ENCODE data around the gene HPX. TPM values are rescaled to one million over a fixed set of nuclear protein-coding genes. Genes with fewer than 3 reads are reported as not detected.

HPX gene
- total RNA-seq, 1 donor from 2014 or later: 3.8 TPM

DNA sequence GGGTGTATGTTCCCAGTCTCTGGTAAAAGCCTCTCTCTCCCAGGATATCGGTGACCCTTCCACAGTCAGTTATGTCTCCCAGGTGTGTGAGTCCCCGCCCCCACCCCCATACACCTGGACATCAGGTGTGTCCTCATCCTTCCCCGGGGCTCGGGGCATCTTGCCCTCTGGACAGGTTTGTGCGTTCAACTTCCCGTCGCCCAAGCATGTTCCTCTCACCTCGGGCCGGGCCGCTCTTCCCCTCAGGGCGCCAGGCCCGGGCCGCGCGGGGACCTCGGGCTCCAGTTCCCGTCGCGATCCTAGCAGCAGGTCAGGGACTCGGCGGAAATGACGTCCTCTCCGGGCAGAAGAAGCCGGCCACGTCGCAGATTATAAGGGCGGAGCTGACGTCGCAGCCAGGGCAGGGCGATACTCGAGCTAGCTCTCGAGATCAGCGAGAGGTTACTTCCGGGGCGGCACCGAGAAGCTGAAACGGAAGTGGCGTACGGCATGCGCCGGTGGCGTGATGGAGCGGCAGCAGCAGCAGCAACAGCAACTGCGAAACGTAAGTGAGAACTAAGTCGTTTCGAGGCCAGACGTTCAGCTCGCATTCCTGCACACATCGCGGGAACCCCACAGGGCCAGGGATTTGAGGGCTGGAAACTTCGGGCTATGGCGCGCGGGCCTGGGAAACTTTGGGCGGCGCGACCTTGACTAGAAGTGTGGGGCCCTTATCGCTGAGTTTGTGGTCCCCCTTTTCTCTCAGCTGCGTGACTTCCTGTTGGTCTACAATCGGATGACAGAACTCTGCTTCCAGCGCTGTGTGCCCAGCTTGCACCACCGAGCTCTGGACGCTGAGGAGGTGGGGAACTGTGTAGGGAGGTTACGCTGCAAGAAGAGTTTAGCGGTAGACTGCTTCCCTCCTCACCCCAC, 40.5 kb upstream of the HPX start, which contains the start of the genes ARFIP2 and TIMM10B:
Gene ARFIP2 (minus strand): TSS at position 320 of the 912 bp plus-strand sequence. CDS start 910 bp downstream, outside the sequence.
Gene TIMM10B (plus strand): TSS at position 490 of the 912 bp plus-strand sequence. CDS start 16 bp downstream, at position 506.
- DNase-seq (ENCODE audit: low spot score): peak; percentile 99
- Mint-ChIP-seq H3K36me3 (ENCODE audit: low read depth) (peaks cover 21% of the 10 kb centered on the region), H3K27ac (ENCODE audit: unreplicated experiment) (peak within 1 kb of the TSS; percentile 99), H3K4me1 (ENCODE audit: low read depth) (peaks cover 39% of the 10 kb centered on the region), H3K27me3 (ENCODE audit: low read depth) (no peaks in the 10 kb centered on the region), H3K9me3 (ENCODE audit: low read depth) (no peaks in the 10 kb centered on the region), H3K4me3 (ENCODE audit: unreplicated experiment) (peak within 1 kb of the TSS; percentile 92)
- TF ChIP-seq, protein P1, sequence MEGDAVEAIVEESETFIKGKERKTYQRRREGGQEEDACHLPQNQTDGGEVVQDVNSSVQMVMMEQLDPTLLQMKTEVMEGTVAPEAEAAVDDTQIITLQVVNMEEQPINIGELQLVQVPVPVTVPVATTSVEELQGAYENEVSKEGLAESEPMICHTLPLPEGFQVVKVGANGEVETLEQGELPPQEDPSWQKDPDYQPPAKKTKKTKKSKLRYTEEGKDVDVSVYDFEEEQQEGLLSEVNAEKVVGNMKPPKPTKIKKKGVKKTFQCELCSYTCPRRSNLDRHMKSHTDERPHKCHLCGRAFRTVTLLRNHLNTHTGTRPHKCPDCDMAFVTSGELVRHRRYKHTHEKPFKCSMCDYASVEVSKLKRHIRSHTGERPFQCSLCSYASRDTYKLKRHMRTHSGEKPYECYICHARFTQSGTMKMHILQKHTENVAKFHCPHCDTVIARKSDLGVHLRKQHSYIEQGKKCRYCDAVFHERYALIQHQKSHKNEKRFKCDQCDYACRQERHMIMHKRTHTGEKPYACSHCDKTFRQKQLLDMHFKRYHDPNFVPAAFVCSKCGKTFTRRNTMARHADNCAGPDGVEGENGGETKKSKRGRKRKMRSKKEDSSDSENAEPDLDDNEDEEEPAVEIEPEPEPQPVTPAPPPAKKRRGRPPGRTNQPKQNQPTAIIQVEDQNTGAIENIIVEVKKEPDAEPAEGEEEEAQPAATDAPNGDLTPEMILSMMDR (IDR thresholded peaks at IDR 0.05): no peak

DNA sequence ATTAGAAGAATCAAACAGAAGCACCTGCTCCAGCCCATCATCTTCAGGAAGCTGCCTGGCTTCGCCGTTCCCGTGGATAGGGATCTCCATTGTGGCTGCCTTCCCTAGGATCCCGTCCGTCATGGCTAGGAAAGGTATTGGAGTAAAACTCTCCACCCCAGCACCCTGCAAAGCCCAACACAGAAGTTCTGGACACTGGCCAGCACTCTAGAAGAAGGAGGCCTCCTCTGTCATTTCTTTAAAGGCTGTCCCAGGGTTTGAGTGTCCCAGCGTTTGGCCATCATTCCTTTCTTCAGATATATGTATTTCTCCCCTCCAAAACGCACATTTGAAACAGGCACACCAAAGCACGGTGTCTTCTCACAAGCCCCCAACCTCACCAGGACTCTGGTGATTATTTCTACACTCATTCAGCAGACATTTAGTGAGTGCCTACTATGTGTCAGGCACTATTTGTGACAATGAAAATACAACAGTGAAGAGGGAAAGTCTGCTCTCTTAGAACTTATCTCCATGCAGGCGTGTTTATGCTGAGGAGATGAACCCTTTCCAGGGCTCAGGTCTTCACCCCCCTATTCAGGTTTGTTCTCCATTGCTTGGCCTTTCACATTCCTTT, 39.6 kb upstream of the HPX start:
- TF ChIP-seq, protein P1 (IDR thresholded peaks at IDR 0.05): no peak
- Mint-ChIP-seq H3K9me3 (ENCODE audit: low read depth) (no peaks in the 10 kb centered on the region), H3K4me1 (ENCODE audit: low read depth) (peaks cover 41% of the 10 kb centered on the region), H3K27ac (ENCODE audit: unreplicated experiment) (peak overlapping the region; percentile 99), H3K4me3 (ENCODE audit: unreplicated experiment) (peak overlapping the region; percentile 92), H3K27me3 (ENCODE audit: low read depth) (no peaks in the 10 kb centered on the region), H3K36me3 (ENCODE audit: low read depth) (peaks cover 21% of the 10 kb centered on the region)
- DNase-seq (ENCODE audit: low spot score): no peak

DNA sequence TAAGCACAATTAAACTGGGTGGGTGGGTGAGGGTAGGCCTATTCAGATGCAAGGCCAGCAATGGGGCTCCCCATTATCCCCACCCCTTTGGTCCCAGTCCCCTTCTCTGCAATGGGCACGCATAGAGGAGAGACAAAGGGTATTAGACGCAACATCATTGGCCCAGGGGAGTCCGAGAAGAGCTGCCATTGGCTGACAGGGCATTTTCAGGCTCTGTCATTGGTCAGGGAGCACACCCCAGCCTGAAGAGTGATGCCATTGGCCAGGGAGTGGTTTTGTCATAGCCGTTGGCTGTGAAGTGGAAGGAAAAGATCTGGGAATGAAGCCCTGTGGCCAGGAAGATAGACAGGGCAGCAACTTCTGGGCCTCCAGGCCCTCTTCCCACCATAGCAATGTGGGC, 35.8 kb upstream of the HPX start:
- peak overlapping the region; percentile 79 for H3K27ac Mint-ChIP-seq (ENCODE audit: unreplicated experiment)
- TF ChIP-seq, protein P1 (IDR thresholded peaks at IDR 0.05): no peak
- H3K4me3 Mint-ChIP-seq (ENCODE audit: unreplicated experiment): no peak overlapping the region
- no peaks in the 10 kb centered on the region for H3K9me3 Mint-ChIP-seq (ENCODE audit: low read depth)
- DNase-seq (ENCODE audit: low spot score): no peak
- H3K27me3 Mint-ChIP-seq (ENCODE audit: low read depth): no peaks in the 10 kb centered on the region
- H3K36me3 Mint-ChIP-seq (ENCODE audit: low read depth): peaks cover 11% of the 10 kb centered on the region
- peaks cover 53% of the 10 kb centered on the region for H3K4me1 Mint-ChIP-seq (ENCODE audit: low read depth)

DNA sequence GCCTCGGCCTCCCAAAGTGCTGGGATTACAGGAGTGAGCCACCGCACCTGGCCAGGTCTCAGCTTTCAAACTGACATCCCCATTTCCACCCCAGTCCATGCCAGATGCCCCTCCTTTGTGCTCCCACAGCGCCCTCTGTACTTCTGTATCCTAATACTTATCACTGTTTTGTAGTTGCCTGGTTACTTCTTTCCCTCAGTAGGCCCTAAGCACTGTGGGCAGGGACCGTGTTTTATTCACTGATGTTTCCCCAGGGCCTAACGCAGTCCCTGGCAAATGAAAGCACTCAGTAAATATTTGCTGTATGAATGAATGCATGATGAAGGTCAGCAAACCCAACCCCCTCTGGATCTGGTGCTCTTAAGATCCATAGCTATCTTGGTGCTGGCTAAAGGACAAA, 35.1 kb upstream of the HPX start:
- Mint-ChIP-seq H3K27me3 (ENCODE audit: low read depth) (no peaks in the 10 kb centered on the region), H3K36me3 (ENCODE audit: low read depth) (peaks cover 11% of the 10 kb centered on the region), H3K4me3 (ENCODE audit: unreplicated experiment) (no peak overlapping the region), H3K9me3 (ENCODE audit: low read depth) (no peaks in the 10 kb centered on the region), H3K27ac (ENCODE audit: unreplicated experiment) (peak overlapping the region; percentile 74), H3K4me1 (ENCODE audit: low read depth) (peaks cover 53% of the 10 kb centered on the region)
- TF ChIP-seq, protein P1 (IDR thresholded peaks at IDR 0.05): no peak
- no peak for DNase-seq (ENCODE audit: low spot score)

DNA sequence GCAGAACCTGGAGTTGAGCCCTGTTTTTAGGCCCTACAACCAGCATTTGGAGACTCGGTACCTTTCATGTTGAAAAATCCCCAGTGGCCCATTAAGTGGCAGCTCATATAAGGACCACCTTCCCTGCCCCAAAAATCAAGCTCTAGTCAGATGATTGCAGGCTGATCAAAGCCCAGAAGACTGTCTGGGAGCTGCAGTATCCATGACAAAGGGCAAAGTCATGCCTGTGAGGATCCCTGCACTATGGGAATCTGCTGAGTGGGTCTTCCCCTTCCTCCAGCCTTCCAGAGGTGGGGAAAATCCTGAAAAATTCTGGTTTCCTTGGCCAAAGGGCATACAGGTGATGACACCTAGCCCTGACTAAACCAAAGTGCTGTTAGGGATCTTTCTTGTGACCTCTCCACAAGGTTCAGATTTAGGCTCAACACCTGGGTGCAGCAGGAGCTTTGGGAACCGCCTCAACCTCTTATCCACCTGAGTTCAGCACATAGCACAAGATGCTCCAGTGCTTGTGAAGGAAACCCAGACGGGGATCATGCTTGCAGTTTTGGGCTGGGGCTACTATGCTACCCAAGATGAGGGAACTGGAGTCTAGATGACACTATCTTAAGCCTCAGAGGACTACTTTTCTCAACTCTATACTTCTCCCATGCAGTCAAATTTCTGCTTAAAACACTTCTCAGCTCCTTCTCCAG, 34.2 kb upstream of the HPX start:
- H3K27ac Mint-ChIP-seq (ENCODE audit: unreplicated experiment): peak overlapping the region; percentile 96
- peaks cover 11% of the 10 kb centered on the region for H3K36me3 Mint-ChIP-seq (ENCODE audit: low read depth)
- no peak for DNase-seq (ENCODE audit: low spot score)
- H3K27me3 Mint-ChIP-seq (ENCODE audit: low read depth): no peaks in the 10 kb centered on the region
- peak overlapping the region; percentile 80 for H3K4me3 Mint-ChIP-seq (ENCODE audit: unreplicated experiment)
- H3K9me3 Mint-ChIP-seq (ENCODE audit: low read depth): no peaks in the 10 kb centered on the region
- TF ChIP-seq, protein P1 (IDR thresholded peaks at IDR 0.05): no peak
- H3K4me1 Mint-ChIP-seq (ENCODE audit: low read depth): peaks cover 43% of the 10 kb centered on the region
